Measurements from ENCODE around the gene GLYATL1. TPM values are rescaled to one million over a fixed set of nuclear protein-coding genes. Genes with fewer than 3 reads are reported as not detected.
"Not testable (repeated sequence)": the region's sequence is repeated elsewhere in the genome, so short reads cannot be mapped to it uniquely, and the experiment has no call there.

Gene GLYATL1
- total RNA-seq, 1 donor from 2014 or later = 3.6 TPM

DNA sequence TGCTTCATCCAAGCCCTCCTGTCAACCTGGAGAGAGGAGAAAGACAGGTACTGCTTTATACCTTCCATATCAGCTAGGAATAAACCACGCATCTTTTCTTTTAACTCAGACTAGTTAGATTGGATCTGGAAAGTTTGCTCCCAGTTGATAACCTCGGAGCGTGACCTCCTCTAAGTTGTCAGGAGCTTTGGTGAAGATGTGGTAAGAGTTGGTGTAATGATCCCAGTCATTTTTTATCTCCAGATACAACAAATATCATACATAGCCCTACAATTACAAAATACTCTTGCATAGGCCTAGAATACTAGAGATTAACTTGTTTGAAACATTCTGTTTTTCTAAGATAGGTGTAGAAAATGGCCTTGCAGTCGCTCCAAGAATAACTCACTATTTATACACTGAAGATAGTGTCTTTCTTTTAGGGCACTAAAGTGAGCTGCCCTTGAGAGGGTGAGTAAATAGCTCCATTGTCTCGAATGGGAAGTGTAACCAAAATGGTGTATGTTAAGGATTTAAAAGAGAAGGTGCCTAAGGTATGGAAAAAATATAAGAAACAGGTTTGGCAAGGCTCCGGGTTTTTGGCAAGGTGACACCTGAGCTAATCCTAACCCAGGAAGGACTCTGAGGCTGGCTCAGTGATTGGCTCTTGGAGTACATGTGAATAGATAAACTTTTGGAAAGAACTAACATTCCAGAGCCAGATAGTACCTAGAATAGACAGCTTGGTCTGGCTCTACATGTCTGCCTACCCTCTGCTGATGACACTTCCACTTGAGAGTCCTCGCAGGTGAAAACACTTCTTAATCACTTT lies 59.4 kb downstream of the GLYATL1 start:
- peak; percentile 18 for DNase-seq (ENCODE audit: low spot score)

DNA sequence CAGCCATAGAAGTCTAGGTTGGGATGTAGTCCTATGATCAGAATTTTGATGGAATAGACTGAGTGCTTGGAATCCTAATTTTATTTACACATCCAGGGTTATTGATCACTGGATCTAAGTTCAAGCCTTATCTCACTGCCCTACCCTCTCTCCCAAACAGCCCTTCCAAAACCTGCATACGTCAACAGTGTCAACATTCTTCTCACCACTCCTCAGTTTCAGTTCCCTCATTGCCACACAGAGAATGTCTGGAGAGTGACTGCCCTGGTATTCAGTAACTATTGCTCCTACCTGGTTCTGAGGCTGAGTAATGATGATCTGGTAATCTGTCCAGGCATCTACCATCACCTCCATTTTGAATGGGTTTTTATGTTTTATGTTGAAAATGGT lies 60.0 kb downstream of the GLYATL1 start:
- DNase-seq (ENCODE audit: low spot score) = peak; percentile 42

- no peak for DNase-seq (ENCODE audit: low spot score)
These were observed 60.7 kb downstream of the GLYATL1 start for GRCh38 chr11:59000003-59000402.

GRCh38 chr11:59002006-59002405 lies 62.7 kb downstream of the GLYATL1 start:
- not testable (repeated sequence) for DNase-seq (ENCODE audit: low spot score)

Other genes with a start within 250 kb of the GLYATL1 start
- 0.49 TPM for gene GLYAT, start 207.5 kb upstream of the GLYATL1 start, total RNA-seq
- 19.0 TPM for gene GLYATL2, start 94.8 kb upstream of the GLYATL1 start, total RNA-seq
- gene GLYATL1B, start 146.8 kb downstream of the GLYATL1 start, total RNA-seq = not detected
- 1.4 TPM for gene FAM111B, start 167.7 kb downstream of the GLYATL1 start, total RNA-seq
- gene FAM111A, start 203.4 kb downstream of the GLYATL1 start, total RNA-seq = 41.0 TPM
- 63.6 TPM for gene DTX4, start 232.6 kb downstream of the GLYATL1 start, total RNA-seq

Measured in mucosa of gallbladder (tissue), 1 donor.